HL-60/S4 (cell line): Measurements from ENCODE around the gene HES5.
"Not testable (repeated sequence)": the region's sequence is repeated elsewhere in the genome, so short reads cannot be mapped to it uniquely, and the experiment has no call there.

ENCODE experiments used
- in situ Hi-C: fragments of 300-500 bp; cut with MboI; formaldehyde crosslinking; loops from 2 replicates; pipeline ENCODE4 v1.14.3; 2022; ENCODE audit warnings: low sequenced_read_pairs

Gene HES5, protein sequence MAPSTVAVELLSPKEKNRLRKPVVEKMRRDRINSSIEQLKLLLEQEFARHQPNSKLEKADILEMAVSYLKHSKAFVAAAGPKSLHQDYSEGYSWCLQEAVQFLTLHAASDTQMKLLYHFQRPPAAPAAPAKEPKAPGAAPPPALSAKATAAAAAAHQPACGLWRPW

DNA sequence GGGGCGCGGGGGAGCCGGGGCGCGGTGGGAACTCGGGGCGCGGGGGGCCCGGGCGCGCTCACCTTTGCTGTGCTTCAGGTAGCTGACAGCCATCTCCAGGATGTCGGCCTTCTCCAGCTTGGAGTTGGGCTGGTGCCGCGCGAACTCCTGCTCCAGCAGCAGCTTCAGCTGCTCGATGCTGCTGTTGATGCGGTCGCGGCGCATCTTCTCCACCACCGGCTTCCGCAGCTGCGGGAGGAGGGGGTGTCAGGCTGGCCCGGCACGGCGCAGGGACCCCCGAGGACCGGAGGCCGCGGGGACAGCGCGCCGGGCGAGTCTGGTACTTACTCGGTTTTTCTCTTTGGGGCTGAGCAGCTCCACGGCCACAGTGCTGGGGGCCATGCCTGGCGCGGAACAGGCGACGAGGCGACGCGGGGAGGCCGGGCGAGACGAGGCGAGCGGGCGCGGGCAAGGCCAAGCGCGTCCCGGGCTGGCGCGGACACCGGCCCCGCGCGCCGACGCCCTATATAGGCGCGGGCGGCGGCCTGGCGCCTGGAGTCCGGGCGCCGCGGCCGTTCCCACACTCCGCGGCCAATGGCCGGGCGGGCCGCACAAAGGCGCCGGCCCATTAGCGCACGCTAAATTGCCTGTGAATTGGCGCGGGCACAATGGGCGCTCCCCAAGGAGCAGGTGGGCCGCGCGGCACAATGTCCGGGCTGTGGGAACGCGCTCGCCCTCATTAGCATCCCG is at the start of gene HES5:
HES5 (minus strand) TSS at position 480 of the 729 bp plus-strand sequence; CDS start at position 381, 99 bp downstream.
- in situ Hi-C loops = loop anchor here (25.0 kb wide), 1 partner anchor 343 kb away; the partner anchor contains the start of gene FAAP20

- in situ Hi-C loops = no loop called here
These were observed 48.7 kb upstream of the HES5 start for GRCh38 chr1:2578758-2579118.

DNA sequence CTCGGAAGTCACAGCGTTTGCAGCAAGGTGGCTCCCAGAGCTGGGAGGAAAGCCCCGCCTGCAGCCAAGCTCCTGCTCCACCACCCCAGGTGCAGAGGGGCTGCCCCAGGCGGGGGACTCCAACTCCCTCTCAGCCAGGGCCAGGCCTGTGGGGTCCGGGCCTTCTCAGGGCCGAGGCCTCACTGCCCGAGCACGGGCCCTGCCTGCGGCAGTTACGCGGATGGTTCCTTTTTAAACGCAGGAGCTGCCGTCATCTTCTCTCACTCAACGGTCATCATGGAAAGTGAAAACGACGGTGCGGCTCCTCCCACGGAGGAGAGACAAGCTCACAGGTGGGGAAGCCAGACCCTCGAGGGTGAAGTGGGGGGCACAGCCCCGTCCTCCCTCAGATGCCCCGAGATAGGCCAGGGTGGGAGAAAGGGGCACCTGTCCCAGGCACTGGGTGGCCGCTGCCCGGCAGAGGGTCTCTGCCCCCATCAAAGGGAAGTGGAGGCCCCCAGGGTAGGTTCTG is 47.6 kb upstream of the HES5 start:
- in situ Hi-C loops = not testable (repeated sequence)

- in situ Hi-C loops = no loop called here
These were observed 46.0 kb upstream of the HES5 start for GRCh38 chr1:2575801-2576663.

DNA sequence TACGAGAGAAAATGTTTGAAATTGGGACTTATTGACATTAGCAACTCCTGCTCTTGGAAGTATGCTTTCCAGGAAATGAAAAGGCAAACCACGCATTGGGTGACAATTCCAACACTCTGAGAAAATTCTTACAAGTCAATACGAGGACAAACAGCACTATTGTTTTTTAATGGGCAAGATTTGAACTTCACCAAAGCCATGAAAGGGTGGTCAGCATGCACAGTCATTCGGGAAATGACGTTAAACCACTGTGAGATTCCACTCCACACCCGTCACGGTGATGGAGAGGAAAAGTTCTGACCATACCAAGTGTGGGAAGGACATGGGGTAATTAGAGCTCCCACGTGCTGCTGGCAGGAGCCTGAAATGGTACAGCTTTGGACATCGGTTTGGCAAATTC is 44.3 kb upstream of the HES5 start:
- in situ Hi-C loops = no loop called here

GRCh38 chr1:2573250-2573920 is 43.3 kb upstream of the HES5 start:
- in situ Hi-C loops = no loop called here

DNA sequence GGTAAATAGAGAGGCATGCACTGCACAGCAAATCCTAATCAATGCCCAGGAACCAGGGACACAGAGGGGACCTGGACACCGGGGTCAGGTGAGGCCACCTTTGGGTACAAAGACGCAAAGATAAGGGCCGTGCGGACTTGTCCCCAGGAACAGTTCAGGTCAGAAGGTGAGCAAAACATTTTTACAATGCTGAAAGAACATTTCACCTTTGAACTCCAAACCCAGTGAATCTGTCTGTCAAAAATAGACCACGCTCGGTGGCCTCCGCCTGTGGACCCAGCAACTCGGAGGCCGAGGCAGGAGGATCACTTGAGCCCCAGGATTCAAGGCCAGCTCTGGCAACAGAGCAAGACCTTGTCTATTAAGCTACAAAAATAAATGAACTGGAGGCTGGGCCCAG is 41.3 kb upstream of the HES5 start:
- in situ Hi-C loops = no loop called here

GRCh38 chr1:2570332-2570731 is 40.3 kb upstream of the HES5 start:
- in situ Hi-C loops = no loop called here

DNA sequence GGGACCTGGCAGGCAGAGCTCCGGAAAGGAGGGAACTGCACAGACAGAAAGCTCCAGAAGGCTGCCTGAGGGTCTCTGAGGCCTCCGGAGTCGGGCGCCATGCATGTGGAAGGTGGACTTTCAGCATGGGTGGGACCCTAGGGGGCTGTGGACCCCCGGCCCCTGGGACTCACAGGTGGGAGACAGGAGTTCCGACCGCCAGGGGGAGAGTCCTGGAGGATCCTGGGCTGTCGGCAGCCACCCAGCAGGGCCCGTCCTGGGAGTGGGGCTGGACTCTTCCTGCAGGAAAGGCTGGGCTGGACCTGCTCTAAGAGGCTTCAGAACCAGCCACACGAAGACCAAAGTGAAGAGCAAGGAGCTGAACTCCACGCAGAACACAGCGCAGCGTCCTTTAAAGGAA is 39.6 kb upstream of the HES5 start:
- in situ Hi-C loops = not testable (repeated sequence)

- in situ Hi-C loops = no loop called here
These were observed 39.0 kb upstream of the HES5 start for GRCh38 chr1:2569060-2569459.

- in situ Hi-C loops = not testable (repeated sequence)
These were observed 38.2 kb upstream of the HES5 start for GRCh38 chr1:2568187-2568816.

DNA sequence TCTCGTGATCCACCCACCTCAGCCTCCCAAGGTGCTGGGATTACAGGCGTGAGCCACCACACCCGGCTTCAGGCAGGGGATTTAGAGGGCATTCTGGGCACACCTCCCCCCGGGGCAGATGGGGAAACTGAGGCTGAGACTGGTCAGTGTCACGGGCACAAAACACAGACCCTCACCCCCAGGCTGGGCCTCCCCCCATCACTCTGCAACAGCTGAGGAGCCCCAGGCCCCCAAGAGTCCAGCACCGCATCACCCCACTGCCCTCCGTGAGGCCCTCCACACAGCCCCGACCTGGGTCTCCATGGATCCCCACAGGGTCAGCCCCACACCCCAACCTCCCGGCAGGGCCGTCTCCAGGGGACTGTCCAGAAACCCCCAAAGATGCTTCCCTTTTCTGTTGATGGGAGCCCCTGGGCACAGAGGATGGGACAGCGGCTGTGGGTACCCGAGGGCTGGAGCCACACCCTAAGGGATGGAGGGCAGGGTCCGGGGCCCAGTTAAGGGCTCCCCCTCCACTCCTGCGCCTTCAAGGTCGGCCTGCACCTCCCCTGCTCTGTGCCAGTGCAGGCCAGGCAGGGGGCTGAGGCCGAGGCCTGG is 37.1 kb upstream of the HES5 start:
- in situ Hi-C loops = no loop called here

- in situ Hi-C loops = no loop called here
These were observed 36.3 kb upstream of the HES5 start for GRCh38 chr1:2566101-2567045.

DNA sequence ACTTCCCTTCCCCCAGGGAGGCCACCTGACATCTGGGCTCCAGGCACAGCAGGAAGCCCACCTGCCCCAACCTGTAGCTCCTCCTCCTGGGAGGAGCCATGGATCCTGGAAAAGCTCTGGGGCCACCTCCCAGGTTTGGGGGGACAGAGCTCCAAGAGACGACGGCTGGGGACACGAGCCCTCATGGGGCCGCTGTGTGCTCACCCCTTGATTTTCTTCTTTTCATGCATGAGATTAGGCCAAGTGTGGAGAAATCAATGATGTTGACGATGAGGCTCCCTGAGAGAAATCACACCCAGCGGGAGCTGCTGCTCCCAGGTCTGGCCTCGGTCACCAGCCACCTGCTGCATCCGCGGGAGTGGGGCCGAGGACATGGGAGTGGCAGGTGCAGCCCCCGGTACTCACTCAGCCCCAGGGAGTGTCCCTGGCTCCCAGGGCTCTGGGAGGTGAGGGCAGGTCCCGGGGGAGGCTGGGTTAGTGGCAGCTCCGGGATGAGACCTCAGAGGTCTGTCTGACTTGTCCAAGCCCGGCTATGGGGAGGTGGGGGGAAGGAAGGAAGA is 34.8 kb upstream of the HES5 start:
- in situ Hi-C loops = no loop called here

DNA sequence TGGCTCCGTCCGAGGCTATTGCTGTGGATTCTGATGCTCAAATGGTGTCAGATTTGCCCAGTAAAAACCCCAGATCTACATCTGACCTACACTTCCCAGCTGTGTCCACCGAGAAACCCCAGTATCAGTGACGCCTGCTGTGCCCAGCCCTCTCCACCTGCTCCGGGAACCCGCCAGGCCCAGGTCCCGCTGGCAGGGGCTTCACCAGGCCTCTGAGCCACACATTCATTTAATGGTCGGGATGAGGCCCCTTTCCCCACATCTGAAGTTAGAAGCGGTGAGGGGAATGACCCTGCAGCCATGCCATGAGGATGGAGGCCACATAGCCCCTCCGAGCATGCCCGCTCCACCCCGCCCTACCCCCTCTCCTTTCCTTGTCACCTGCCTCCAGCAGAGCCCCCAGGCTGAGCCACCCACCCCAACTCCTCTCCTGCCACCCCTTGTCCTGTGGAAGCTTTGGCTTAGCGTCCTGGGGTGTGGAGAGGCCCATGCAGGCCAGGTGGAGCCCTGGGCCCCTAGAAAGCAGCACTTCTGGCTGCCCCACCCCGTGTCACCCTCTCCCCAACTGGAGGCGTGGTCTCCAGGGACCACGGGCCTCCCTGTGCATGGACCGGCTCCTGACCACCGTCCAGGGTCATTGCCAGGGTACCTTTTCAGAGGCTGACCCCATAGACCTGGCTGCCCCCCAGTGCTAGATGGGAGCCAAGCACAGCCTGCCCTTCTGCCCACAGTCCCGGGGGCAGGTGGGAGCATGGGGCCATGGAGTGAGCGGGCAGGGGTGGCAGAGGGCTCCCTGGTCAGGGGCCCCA is 34.1 kb upstream of the HES5 start:
- in situ Hi-C loops = no loop called here

DNA sequence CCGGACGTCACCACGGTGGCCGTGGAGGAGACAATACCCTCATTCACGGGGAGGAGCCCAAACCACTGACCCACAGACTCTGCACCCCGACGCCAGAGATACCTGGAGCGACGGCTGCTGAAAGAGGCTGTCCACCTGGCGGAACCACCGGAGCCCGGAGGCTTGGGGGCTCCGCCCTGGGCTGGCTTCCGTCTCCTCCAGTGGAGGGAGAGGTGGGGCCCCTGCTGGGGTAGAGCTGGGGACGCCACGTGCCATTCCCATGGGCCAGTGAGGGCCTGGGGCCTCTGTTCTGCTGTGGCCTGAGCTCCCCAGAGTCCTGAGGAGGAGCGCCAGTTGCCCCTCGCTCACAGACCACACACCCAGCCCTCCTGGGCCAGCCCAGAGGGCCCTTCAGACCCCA is 33.1 kb upstream of the HES5 start:
- in situ Hi-C loops = no loop called here

DNA sequence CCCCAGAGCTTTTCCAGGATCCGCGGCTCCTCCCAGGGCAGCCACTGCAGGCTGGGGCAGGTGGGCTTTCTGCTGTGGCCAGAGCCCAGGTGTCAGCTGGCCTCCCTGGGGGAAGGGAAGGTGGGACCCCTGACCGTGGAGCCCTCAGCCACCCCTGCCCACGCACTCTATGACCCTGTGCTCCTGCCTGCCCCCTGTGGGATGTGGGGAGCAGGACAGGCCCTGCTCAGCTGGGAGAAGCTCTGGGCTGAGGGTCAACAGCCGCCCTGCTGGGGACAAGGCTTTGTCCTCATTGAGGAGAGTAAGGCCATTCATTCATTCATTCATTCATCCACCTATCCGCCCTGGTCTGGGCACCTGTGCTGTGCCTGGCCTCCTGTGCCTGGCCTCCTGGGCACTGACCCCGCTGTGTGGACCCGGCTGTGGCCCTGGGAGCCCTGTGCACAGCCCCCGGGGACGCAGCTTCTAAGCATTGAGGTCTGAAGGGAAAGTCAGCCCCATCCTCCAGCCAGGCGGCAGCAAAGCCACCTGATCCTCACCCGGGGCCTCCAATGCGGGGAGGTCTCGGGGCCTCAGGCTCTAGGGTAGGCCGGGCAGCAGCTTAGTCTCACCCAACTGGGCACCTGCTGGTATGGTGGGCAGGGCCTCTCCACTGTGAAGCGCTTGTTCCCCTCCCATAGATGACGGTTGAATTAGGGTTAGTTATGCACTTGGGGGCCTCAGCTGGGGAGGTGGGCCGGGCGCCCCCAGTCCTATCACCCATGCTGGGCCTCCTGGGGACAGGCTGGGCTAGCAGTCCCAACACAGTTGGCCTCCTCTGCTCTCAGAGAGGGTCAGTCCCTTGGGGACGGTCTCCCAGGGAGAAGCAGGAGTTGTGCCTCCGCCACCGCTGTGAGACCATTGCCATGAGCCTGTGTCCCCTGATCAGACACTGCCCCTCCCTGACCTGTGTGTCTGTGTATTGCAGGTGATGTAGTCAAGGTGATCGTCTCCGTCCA is 32.1 kb upstream of the HES5 start:
- in situ Hi-C loops = no loop called here
